Stimulated activated CD4-positive, alpha-beta T cell treated with anti-CD3 and anti-CD28 coated beads, Interleukin-1b, Interleukin-23, amount 100 ng/mL, for 1 hour (primary cell): ENCODE measurements around the gene MRGPRX2.

ENCODE experiments used
- DNase-seq, 2 donors: peaks; one replicate each; pipeline ENCODE4 v3.0.0-alpha.2; 2020; ENCODE audit warnings: low read depth in 2 of 2

MRGPRX2 gene

GRCh38 chr11:19060629-19061028, at the start of gene MRGPRX2:
Gene MRGPRX2, minus strand, starts transcription at chr11:19060717. Its CDS starts 4,315 bp downstream, at chr11:19056402.
- no peak for DNase-seq

GRCh38 chr11:19110295-19110694, 49.8 kb upstream of the MRGPRX2 start:
- no peak for DNase-seq

- DNase-seq, result no peak
These were observed 46.6 kb upstream of the MRGPRX2 start for GRCh38 chr11:19107125-19107524.

- DNase-seq, result no peak
These were observed 44.5 kb upstream of the MRGPRX2 start for GRCh38 chr11:19105011-19105410.

GRCh38 chr11:19102521-19102900, 42.0 kb upstream of the MRGPRX2 start:
- DNase-seq, result no peak

- no peak for DNase-seq
These were observed 41.4 kb upstream of the MRGPRX2 start for GRCh38 chr11:19101796-19102520.

GRCh38 chr11:19100885-19101284, 40.4 kb upstream of the MRGPRX2 start:
- DNase-seq, result no peak

- DNase-seq, result no peak
These were observed 38.6 kb upstream of the MRGPRX2 start for GRCh38 chr11:19099093-19099492.

GRCh38 chr11:19094859-19095258, 34.3 kb upstream of the MRGPRX2 start:
- no peak for DNase-seq

- no peak for DNase-seq
These were observed 33.5 kb upstream of the MRGPRX2 start for GRCh38 chr11:19093976-19094375.

- DNase-seq, result no peak
These were observed 32.3 kb upstream of the MRGPRX2 start for GRCh38 chr11:19092850-19093249.

GRCh38 chr11:19092342-19092741, 31.8 kb upstream of the MRGPRX2 start:
- DNase-seq, result no peak

GRCh38 chr11:19091366-19091765, 30.8 kb upstream of the MRGPRX2 start:
- no peak for DNase-seq

- DNase-seq, result no peak
These were observed 28.9 kb upstream of the MRGPRX2 start for GRCh38 chr11:19089421-19089820.

- DNase-seq, result no peak
These were observed 28.3 kb upstream of the MRGPRX2 start for GRCh38 chr11:19088791-19089190.

GRCh38 chr11:19087658-19088057, 27.1 kb upstream of the MRGPRX2 start:
- DNase-seq, result no peak

- no peak for DNase-seq
These were observed 24.3 kb upstream of the MRGPRX2 start for GRCh38 chr11:19084661-19085315.

GRCh38 chr11:19083166-19083565, 22.6 kb upstream of the MRGPRX2 start:
- DNase-seq, result no peak

- DNase-seq, result no peak
These were observed 20.1 kb upstream of the MRGPRX2 start for GRCh38 chr11:19080579-19080993.

- DNase-seq, result no peak
These were observed 19.3 kb upstream of the MRGPRX2 start for GRCh38 chr11:19079643-19080440.

GRCh38 chr11:19077965-19078364, 17.4 kb upstream of the MRGPRX2 start:
- DNase-seq, result no peak

GRCh38 chr11:19076744-19077589, 16.4 kb upstream of the MRGPRX2 start:
- peak; percentile 6 to 42 for DNase-seq
